Esophagus muscularis mucosa (tissue), 3 donors: ENCODE data around the gene TRIM50.

Experiments
- POLR2A ChIP-seq: fragments of 450-650 bp; IDR thresholded peaks from one replicate; pipeline ENCODE4 v1.6.1; 2017; ENCODE audit warnings: antibody characterized with exemption, moderate library complexity, mild to moderate bottlenecking, low read depth
- TF ChIP-seq, protein P1 (sequence below), 3 experiments: fragments of 200-600 bp in 2 of 3; fragments of 450-650 bp in 1 of 3; sonication (generic) in 2 of 3; IDR thresholded peaks; one replicate each; pipeline ENCODE4 v1.5.1; 2017 to 2019; ENCODE audit warnings: antibody characterized with exemption in 3 of 3, mild to moderate bottlenecking in 2 of 3, moderate library complexity in 1 of 3

GRCh38 chr7:73332447-73332846 is 4.6 kb upstream of the TRIM50 start:
- TF ChIP-seq, protein P1, sequence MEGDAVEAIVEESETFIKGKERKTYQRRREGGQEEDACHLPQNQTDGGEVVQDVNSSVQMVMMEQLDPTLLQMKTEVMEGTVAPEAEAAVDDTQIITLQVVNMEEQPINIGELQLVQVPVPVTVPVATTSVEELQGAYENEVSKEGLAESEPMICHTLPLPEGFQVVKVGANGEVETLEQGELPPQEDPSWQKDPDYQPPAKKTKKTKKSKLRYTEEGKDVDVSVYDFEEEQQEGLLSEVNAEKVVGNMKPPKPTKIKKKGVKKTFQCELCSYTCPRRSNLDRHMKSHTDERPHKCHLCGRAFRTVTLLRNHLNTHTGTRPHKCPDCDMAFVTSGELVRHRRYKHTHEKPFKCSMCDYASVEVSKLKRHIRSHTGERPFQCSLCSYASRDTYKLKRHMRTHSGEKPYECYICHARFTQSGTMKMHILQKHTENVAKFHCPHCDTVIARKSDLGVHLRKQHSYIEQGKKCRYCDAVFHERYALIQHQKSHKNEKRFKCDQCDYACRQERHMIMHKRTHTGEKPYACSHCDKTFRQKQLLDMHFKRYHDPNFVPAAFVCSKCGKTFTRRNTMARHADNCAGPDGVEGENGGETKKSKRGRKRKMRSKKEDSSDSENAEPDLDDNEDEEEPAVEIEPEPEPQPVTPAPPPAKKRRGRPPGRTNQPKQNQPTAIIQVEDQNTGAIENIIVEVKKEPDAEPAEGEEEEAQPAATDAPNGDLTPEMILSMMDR (IDR thresholded peaks at IDR 0.05) = no peak
- TF ChIP-seq POLR2A = no peak
